K562 (cell line): ENCODE measurements around the gene RGS17. TPM values are rescaled to one million over a fixed set of nuclear protein-coding genes. Genes with fewer than 3 reads are reported as not detected.

Source experiments
- ASH1L ChIP-seq: fragments of 450-650 bp; IDR thresholded peaks from 2 replicates; pipeline ENCODE4 v1.6.1; 2018; ENCODE audit warnings: borderline replicate concordance, mild to moderate bottlenecking, low read depth; ENCODE audit not compliant: partially characterized antibody
- DNMT1 ChIP-seq: fragments of 450-650 bp; IDR thresholded peaks from 2 replicates; pipeline ENCODE4 v1.6.1; 2016; ENCODE audit warnings: antibody characterized with exemption, mild to moderate bottlenecking
- DPF2 ChIP-seq: fragments of 450-650 bp; IDR thresholded peaks from 2 replicates; pipeline ENCODE4 v1.6.1; 2016
- FOXO4 ChIP-seq: fragments of 450-650 bp; formaldehyde crosslinking; IDR thresholded peaks from 2 replicates; pipeline ENCODE4 v1.4.0; 2020; ENCODE audit warnings: mild to moderate bottlenecking, moderate library complexity
- PHB2 ChIP-seq: fragments of 450-650 bp; IDR thresholded peaks from 2 replicates; pipeline ENCODE4 v1.6.1; 2017; ENCODE audit warnings: low read depth
- PYGO2 ChIP-seq: fragments of 450-650 bp; IDR thresholded peaks from 2 replicates; pipeline ENCODE4 v1.6.1; 2016; ENCODE audit warnings: mild to moderate bottlenecking, missing genetic modification characterization, moderate library complexity, missing compliant biosample characterization
- RBM17 ChIP-seq: fragments of 200-400 bp; formaldehyde crosslinking; IDR thresholded peaks from 2 replicates; pipeline ENCODE4 v1.6.1; 2017; ENCODE audit warnings: low read depth, mild to moderate bottlenecking, low read length, borderline replicate concordance
- RFX5 ChIP-seq: IDR thresholded peaks from 2 replicates; pipeline ENCODE4 v1.6.1; 2011; ENCODE audit warnings: low read depth, mild to moderate bottlenecking, improper control_type of control experiment, low read length
- SMARCC2 ChIP-seq: fragments of 450-650 bp; IDR thresholded peaks from 2 replicates; pipeline ENCODE4 v1.6.1; 2017; ENCODE audit warnings: antibody characterized with exemption, moderate library complexity, mild to moderate bottlenecking, low read depth
- SP2 ChIP-seq: IDR thresholded peaks from 2 replicates; pipeline ENCODE4 v1.6.1; 2011; ENCODE audit warnings: mild to moderate bottlenecking, low read depth, low read length, moderate library complexity; ENCODE audit not compliant: poor library complexity, severe bottlenecking; ENCODE audit errors: extremely low read depth
- ZBTB34 ChIP-seq: fragments of 250-450 bp; sonication (Bioruptor Pico); IDR thresholded peaks from 2 replicates; pipeline ENCODE4 v1.8.0; 2021; ENCODE audit warnings: mild to moderate bottlenecking, moderate library complexity
- ZKSCAN8 ChIP-seq: fragments of 200-800 bp; sonication (Bioruptor generic); IDR thresholded peaks from 2 replicates; pipeline ENCODE4 v1.6.1; 2016; ENCODE audit warnings: missing genetic modification characterization, missing compliant biosample characterization
- ZNF277 ChIP-seq: fragments of 250-450 bp; sonication (Bioruptor Pico); IDR thresholded peaks from 2 replicates; pipeline ENCODE4 v1.8.0; 2022; ENCODE audit warnings: inconsistent platforms, mild to moderate bottlenecking, moderate library complexity, borderline replicate concordance
- ZNF318 ChIP-seq, 2 experiments: fragments of 450-650 bp; IDR thresholded peaks; 2 replicates each; pipeline ENCODE4 v1.6.1; 2016; ENCODE audit warnings: mild to moderate bottlenecking in 2 of 2, borderline replicate concordance in 1 of 2, low read depth in 1 of 2, moderate library complexity in 1 of 2
- ZNF445 ChIP-seq: fragments of 250-450 bp; sonication (Bioruptor Pico); IDR thresholded peaks from 2 replicates; pipeline ENCODE4 v1.4.0; 2020; ENCODE audit warnings: low read depth, mild to moderate bottlenecking, moderate library complexity
- polyA plus RNA-seq, 8 experiments: library from polyadenylated mRNA; depleted of rRNA in 4 of 8; stranded (reverse) in 5 of 8; unstranded in 3 of 8; fragments of >200 nt; fragmentation: Nextera tagmentation in 2 of 8; fragmentation: Illumina TruSeq in 1 of 8; extraction: Ambion mirVana in 2 of 8; extraction: Trizol in 1 of 8; gene quantifications; 2 replicates each; pipeline versions ENCODE4 v1.2.1 to v1.2.3, GENCODE V29; 2011 to 2014; ENCODE audit warnings: inconsistent platforms in 1 of 8, missing spikeins in 1 of 8
- total RNA-seq, 7 experiments: library from RNA; depleted of rRNA in 6 of 7; stranded (reverse); fragments of >200 nt in 6 of 7; fragmentation: Illumina TruSeq in 2 of 7; extraction: Trizol in 2 of 7; gene quantifications; 2 replicates each; pipeline versions ENCODE4 v1.2.1 to v1.2.3, GENCODE V29; 2011 to 2021; ENCODE audit warnings: low replicate concordance in 1 of 7

The RGS17 gene
- total and polyA plus RNA-seq, 9 of the 15 experiments (the other 6 are each of a cell fraction or from before 2014, with no cell fraction given), result 0.01 to 0.14 (median 0.08) TPM; not detected in 6

GRCh38 chr6:152982904-152983636 is 148.0 kb downstream of the RGS17 start, which contains the start of gene FBXO5 (continued):
- TF ChIP-seq ZNF277 (CRISPR knock-in tag) (no peak), DPF2 (no peak), SMARCC2 (no peak), ZNF318 (IDR thresholded peaks at IDR 0.05; ENCODE audit: borderline replicate concordance in 1 of 2, low read depth in 1 of 2) (no peak), RFX5 (0 out of 2 replicates have a peak, but pooled peaks have one; percentile 29), PYGO2 (no peak), DNMT1 (no peak), ZBTB34 (CRISPR knock-in tag) (no peak), ZKSCAN8 (no peak), FOXO4 (CRISPR knock-in tag) (0 out of 2 replicates have a peak, but pooled peaks have one; percentile 11), ZNF445 (CRISPR knock-in tag) (no peak), PHB2 (no peak), SP2 (peak; percentile 69), RBM17 (no peak), ASH1L (peak; percentile 96)
